GM21723 (cell line): ENCODE results near the gene CTSO.

Experiments used
- ATAC-seq: cut with Tn5 transposase; IDR thresholded peaks from one replicate; pipeline ENCODE4 v1.9.1; 2021; ENCODE audit warnings: mild to moderate bottlenecking, moderate library complexity; ENCODE audit not compliant: unreplicated experiment

Gene CTSO, protein sequence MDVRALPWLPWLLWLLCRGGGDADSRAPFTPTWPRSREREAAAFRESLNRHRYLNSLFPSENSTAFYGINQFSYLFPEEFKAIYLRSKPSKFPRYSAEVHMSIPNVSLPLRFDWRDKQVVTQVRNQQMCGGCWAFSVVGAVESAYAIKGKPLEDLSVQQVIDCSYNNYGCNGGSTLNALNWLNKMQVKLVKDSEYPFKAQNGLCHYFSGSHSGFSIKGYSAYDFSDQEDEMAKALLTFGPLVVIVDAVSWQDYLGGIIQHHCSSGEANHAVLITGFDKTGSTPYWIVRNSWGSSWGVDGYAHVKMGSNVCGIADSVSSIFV

GRCh38 chr4:155953151-155954117 lies at the start of gene CTSO:
Gene CTSO (minus strand): TSS chr4:155953866. CDS start chr4:155953847, 19 bp downstream.
- peak; percentile 95 for ATAC-seq

DNA sequence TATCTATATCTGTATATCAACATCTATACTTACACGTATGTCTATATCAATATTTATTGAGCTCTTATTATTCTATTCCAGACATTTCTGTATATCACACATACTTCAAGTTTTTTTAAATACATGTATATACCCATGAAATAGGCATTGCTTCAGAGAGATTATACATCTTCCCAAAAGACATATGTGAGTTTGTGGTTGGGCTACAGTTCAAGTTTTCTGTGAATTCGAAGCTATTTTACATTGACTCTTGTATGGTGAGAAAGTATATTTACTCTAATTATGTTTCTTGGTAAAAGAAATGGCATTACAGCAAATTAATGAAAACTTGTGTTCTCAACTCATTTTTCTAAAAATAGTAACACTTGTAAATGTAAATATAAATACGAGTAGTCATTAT lies 46.8 kb upstream of the CTSO start:
- ATAC-seq = no peak

DNA sequence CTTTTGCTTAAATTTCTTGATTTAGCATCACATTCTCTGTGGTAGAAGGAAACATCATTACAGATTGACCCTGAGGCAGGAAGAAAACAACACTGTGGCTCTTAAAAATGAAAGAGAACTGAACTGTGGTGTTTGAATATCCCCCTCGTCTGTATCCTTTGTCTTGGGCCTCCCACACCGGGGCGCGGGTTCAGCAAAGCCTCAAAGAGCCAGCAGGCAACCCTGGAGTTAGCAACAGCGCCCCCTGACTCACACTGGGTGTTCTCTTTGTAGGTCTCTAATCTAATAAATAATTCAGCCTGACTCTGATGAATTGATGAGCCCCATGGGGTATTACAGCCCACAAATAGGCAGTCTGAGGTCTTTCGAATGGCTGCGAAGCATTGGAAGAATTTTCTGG lies 46.1 kb upstream of the CTSO start:
- ATAC-seq = no peak

DNA sequence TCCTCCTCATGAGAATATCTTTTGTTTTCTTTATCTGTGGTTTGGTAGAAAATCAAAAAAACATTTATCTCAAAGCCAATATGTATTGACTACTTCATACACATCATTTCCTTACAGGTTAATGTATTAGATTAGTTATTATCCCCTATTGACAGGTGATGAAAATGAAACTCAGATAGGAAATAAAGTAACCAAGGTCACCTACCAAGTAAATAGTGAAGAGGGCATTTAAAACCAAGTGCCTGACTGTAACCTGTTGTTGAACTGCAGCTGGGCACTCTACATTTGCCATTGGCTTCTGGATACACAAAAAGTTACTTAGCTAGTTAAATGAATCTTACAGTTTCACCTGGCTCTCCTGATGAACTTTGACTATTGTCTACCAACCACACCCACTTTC lies 41.4 kb upstream of the CTSO start:
- no peak for ATAC-seq

DNA sequence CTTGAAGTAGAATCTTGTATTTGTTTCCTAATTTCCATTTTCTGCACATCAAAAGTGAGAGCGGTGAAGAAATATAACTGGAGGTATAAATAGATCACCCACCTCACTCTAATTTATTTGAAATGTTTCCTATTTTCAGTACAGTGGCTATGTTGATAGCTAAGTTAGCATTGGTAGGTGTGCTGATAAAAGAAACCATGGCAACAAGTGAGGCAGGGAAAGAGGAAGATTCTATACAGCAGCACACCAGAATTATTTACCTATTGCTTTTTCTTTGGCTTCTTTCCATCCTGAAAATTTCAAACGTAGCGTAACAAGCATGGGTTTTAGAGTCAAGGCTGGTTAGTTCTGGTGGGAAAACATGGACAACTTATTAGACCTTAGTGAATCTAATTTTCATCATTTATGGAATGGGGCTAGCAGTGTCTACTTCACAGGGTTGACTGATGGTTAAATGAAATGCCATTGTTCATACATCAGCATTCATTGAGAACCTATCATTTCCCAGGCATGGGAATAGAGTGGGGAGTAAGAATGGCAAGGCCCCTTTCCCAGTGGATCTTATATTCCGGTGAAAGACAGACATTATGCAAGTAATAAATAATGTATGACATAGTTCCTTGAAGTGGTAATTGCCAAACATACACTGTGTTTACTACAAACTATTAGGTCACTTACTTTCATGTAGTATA lies 30.6 kb upstream of the CTSO start:
- ATAC-seq = no peak

DNA sequence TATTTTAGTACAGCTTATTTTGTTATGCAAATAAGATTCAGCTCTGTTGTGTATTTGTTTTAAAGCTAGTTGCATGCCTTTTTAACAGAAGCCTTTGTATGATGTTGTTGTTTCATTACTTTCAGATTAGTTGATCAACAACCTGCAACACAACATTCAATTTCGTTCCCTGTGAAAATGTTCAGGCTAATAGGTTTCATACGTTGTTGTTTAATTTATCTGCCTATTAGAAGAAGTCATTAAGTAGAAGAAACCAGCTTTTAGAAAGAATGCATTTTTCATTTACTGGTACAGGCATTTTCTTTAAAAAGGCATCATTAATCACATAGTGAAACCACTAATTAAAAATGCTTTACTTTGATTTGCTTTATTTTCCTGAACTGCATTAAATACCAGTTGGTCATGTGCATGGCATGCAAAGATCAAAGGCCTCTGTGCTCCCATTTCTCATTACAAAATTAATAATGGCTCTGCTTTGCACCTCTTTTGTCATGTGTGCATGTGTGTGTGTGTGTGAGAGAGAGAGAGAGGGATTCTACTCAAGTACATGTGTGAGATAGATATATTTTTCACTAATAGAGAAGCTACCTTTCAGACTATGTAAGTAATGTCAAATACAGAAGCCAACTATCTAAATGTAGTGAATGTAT lies 29.2 kb upstream of the CTSO start:
- no peak for ATAC-seq

DNA sequence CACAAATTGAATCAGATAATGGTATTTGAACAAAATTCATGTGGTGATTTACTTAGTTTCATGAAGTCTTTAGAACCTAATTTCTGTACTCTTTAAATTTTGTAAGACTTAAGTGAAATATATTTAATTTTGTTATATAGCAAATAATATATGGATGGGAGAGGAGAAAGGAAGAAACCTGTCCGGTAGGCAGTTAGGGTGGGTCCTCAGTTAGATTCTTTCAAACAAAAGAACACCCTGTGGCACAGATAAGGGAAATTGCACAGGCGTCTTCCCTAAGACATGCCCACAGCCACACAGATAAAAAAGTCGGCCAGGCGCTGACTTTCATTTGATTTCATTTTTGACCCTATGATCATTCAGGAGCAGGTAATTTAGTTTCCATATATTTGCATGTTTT lies 25.1 kb upstream of the CTSO start:
- ATAC-seq = no peak

DNA sequence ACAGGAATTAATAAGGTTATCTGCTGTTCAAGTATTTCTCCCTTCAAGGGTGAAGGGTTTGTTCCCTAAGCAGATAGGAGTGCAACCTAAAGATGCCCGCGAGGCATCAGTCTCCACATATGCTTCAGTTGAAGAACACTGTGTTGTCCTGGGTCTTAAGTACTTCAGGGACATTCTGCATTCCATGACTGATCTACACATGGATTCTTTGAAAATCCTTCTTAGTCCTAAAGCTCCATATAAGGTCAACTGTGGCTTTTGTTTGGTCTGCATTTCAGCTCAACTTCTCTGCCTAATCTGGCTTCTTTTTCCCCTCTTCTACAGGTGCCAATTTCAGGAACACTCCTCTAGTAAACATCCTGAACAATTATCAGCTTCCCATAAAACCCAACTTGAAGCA lies 21.8 kb upstream of the CTSO start:
- ATAC-seq = no peak

DNA sequence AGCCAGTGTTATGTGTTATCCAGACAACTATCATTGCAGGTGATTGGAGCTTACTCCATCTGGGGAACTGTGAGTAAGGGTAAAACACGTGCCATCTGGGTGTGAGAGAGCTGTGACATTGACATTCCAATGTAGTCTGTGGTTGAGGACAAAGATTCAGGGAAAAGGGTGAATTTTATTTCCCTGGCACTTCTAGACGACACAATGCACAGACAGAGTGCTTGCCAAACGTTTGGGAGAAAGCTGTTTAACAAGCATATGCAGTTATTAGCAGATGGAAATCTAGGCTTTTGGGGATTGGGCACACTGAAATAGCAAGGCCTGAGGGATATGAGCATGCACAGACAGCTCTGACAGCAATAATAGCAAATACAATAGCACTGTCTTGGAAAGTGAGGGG lies 21.3 kb upstream of the CTSO start:
- ATAC-seq = no peak

DNA sequence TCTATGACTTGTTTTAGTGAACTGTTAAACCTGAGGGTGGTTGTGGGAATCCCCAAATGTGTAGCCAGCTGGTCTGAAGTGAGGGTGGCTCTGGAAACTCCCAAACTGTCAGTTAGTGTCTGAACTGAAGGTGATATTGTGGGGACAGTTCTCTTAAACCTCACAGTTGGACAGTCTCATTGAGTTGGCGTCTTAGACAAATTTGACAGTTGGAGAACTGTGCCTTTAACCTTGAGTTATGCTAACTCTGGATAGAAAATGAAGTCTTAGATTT lies 20.7 kb upstream of the CTSO start:
- ATAC-seq = peak; percentile 98

GRCh38 chr4:155973639-155974475 lies 20.2 kb upstream of the CTSO start:
- peak; percentile 34 for ATAC-seq

- no peak for ATAC-seq
Measured at GRCh38 chr4:155972098-155972497, 18.4 kb upstream of the CTSO start.

DNA sequence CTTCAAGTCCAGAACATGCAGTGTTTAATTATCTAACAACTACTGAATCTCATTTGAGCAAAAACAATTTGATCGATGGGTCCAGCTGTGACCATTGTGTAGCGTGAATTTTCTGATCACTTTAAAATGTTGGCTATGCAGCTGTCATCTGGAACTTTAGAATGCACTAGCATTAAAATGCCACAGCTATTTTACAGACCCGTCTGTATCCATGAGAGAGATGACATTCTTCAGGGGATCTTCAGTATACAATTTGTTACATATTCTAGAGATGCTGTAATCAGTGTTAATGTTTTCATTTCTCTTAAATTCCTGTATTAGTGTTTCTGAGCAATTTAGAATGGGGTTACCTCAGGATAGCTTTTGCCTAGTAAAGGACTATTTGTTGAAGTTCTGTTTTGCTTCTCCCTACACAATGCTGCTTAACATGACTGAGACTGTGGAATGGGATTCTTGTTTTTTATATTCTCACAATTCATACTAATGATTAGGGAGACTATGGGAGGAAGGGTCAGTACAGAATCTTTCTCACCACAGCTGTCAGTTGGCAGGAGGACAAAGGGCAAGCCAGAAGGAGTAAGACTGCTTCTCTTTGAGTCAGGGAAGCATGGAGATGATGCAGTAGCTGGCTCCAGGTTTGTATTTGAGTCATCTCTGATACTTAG lies 13.2 kb upstream of the CTSO start:
- ATAC-seq = no peak

GRCh38 chr4:155966171-155966570 lies 12.5 kb upstream of the CTSO start:
- ATAC-seq = no peak

DNA sequence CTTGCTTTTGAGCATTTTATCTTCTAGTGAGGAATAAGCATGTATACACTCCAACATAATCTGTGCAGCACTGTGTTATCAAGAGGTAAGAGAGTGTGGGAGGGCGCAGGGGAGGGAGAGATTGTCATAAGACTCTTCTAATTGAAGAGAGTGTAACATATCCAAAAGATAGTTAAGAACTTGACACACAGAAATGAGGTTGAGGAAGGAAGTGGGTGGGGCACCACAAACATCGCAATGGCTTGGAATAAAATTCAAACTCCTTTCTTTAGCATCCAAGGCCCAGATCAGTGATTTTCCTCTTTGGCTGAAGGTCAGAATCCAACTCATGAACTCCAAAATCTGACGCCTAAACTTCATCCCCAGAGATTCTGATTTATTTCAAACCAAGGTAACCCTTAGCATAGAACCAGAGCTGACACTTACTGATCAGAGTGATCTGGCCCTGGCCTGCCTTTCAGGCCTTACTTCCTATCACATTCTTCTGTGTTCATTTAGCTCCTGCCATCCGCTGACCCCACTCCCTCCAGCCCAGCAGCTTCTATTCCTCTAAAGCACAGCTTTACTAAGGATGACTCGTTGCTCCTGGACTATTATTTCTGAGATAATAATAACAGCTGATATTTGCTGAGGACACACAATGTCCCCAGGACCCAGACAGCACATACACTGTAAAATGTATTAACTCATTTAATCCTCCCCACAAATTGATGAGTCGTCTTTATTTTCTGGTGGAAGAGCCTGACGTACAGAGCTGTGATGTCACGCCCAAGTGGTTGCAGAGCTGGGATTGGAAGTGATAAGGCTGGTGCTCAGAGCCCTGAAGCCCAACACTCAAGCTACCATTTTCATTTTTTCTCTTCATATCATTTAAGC lies 10.6 kb upstream of the CTSO start:
- no peak for ATAC-seq

DNA sequence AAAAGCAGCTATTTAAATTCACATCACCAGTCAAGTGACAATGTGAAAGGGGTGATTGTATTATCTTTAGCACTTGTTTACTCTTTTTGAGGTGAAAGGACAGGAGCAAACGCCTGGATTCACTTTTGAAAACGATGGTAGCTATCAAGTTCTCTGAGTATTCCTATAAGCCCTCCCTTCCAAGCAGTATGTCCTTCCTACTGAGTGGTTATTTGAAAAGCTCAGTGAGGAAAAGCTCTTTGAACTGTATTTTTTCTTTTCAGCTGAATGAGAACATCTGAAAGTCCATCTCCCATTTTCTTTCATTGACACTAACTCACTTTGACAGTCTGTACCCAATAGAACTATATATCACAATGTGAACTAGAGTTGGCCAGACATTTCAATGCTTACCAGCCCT lies 9.1 kb upstream of the CTSO start:
- no peak for ATAC-seq

GRCh38 chr4:155961575-155961974 lies 7.9 kb upstream of the CTSO start:
- ATAC-seq = no peak

DNA sequence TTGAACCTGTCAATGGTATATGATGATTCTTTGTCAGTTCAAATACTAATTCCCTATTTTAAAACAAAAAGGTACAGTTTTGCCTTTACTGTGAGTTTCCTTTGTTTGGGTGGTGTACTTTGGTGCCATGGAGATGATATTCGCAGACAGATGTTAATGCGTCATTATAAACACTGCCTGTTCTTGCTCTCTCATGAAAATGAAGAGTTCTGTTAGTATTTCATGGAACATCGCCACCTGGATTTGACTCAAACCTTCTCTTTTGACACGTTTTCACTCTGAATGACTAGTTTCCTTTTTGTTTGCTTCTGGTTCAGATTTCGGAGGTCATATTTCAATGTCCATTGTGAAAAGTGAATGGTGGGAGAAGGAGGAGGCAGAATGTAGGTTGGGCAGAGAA lies 6.9 kb upstream of the CTSO start:
- ATAC-seq = no peak

GRCh38 chr4:155959417-155959816 lies 5.8 kb upstream of the CTSO start:
- no peak for ATAC-seq
